ENCODE measurements around the gene MYO9B. TPM values are rescaled to one million over a fixed set of nuclear protein-coding genes. Genes with fewer than 3 reads are reported as not detected.

MYO9B gene
- total and polyA plus RNA-seq, 9 of the 15 experiments (the other 6 are each of a cell fraction or from before 2014, with no cell fraction given), result 2.4 to 77.6 (median 23.0) TPM

DNA sequence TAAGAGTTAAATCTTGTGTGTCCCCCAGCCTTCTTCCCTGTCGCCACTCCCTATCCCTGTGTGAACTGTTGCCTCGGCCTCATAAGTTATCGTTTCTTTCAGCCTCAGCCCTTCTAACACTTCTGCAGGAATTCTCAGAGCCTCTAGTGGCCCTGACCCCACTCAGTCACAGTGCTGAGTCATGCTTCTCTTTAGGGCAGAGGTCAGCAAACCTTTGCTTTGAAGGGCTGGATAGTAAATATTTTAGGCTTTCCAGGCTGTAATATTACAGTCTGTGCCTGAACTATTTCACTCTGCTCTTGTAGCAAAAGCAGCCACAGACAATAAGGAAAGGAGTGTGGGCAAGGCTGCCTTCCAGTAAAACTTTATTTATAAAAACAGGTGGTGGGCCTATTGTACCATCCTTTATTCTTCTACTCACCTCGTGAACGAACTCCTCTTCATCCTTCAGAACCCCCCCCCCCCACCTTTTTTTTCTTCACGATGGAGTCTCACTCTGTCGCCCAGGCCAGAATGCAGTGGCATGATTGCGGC lies 22.1 kb downstream of the MYO9B start:
- in situ Hi-C loops (cut with MboI) (no loop called here), intact Hi-C loops (cut with micrococcal nuclease) (no loop called here)
- DNase-seq (ENCODE audit: extremely low read depth in 1 of 4, low spot score in 3 of 4), result peak; percentile 59 to 83 (median 69)
- H3K27ac ChIP-seq (ENCODE audit: extremely low read depth, low read depth, low read length), result peak overlapping the region; percentile 66
- H3K9me3 ChIP-seq (replicated peaks; ENCODE audit: control insufficient read depth, insufficient read depth, low read depth, low read length), result 0 out of 2 replicates have a peak, but pooled peaks cover 2% of the 10 kb centered on the region
- H4K20me1 ChIP-seq (replicated peaks; ENCODE audit: control insufficient read depth, insufficient read depth, low read length), result no peaks in the 10 kb centered on the region
- BruUV-seq (replicated peaks), result no TSS peak
- WGBS (ENCODE audit: insufficient coverage, low coverage, missing lambda C conversion rate), result 40% methylated on average over 8 of the region's 8 CpGs
- ATAC-seq, result peak; percentile 93
- peak; percentile 95 for FAIRE-seq
- H3K36me3 ChIP-seq (ENCODE audit: control insufficient read depth, insufficient read depth, low read length), result peaks cover 27% of the 10 kb centered on the region; the same call in 2 of the 3 replicates
- no peak overlapping the region for H3K4me3 ChIP-seq
- peaks cover 61% of the 10 kb centered on the region for H3K79me2 ChIP-seq (ENCODE audit: control insufficient read depth, insufficient read depth, low read length)
- POLR2A ChIA-PET, result interaction anchor here (1.3 kb wide), 1 partner anchor 11 kb away, joined by 5 read pairs; no protein-coding TSS in a partner anchor
- H3K27me3 ChIP-seq (ENCODE audit: control insufficient read depth in 2 of 2, insufficient read depth in 2 of 2, low read length in 2 of 2), result no peaks in the 10 kb centered on the region
- peak overlapping the region; percentile 58 for H3K4me2 ChIP-seq (ENCODE audit: insufficient read depth, low read length)
- no peaks in the 10 kb centered on the region for H3K9me1 ChIP-seq (ENCODE audit: control insufficient read depth, insufficient read depth, low read length)
- CTCF ChIA-PET (ENCODE audit: low intra/inter-chr PET ratio), result no interaction called here
- H2AFZ ChIP-seq (ENCODE audit: low read depth, low read length), result peak overlapping the region; percentile 19; the same call in 1 of the 2 replicates
- H3K4me1 ChIP-seq (replicated peaks in 1 of 2; ENCODE audit: control insufficient read depth in 2 of 2, insufficient read depth in 2 of 2, low read length in 2 of 2), result peaks cover 20 to 26% of the 10 kb centered on the region in 2 experiments
- peak overlapping the region in 1 of 2 experiments; percentile 44; a peak in 2 of 4 replicates for H3K9ac ChIP-seq (ENCODE audit: insufficient read depth in 1 of 2, low read depth in 2 of 2, low read length in 2 of 2)
- no peak for TF ChIP-seq TAF1 (IDR thresholded peaks at IDR 0.05; ENCODE audit: control insufficient read depth, extremely low read depth, insufficient read depth, low read length, severe bottlenecking)
- TF ChIP-seq, protein P1, sequence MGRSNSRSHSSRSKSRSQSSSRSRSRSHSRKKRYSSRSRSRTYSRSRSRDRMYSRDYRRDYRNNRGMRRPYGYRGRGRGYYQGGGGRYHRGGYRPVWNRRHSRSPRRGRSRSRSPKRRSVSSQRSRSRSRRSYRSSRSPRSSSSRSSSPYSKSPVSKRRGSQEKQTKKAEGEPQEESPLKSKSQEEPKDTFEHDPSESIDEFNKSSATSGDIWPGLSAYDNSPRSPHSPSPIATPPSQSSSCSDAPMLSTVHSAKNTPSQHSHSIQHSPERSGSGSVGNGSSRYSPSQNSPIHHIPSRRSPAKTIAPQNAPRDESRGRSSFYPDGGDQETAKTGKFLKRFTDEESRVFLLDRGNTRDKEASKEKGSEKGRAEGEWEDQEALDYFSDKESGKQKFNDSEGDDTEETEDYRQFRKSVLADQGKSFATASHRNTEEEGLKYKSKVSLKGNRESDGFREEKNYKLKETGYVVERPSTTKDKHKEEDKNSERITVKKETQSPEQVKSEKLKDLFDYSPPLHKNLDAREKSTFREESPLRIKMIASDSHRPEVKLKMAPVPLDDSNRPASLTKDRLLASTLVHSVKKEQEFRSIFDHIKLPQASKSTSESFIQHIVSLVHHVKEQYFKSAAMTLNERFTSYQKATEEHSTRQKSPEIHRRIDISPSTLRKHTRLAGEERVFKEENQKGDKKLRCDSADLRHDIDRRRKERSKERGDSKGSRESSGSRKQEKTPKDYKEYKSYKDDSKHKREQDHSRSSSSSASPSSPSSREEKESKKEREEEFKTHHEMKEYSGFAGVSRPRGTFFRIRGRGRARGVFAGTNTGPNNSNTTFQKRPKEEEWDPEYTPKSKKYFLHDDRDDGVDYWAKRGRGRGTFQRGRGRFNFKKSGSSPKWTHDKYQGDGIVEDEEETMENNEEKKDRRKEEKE (IDR thresholded peaks at IDR 0.05; ENCODE audit: borderline replicate concordance in 1 of 2, control insufficient read depth in 1 of 2, low read depth in 2 of 2, low read length in 1 of 2), result no peak
- TF ChIP-seq PTRF (tag; IDR thresholded peaks at IDR 0.05), result no peak
- TF ChIP-seq DMBX1 (CRISPR knock-in tag; IDR thresholded peaks at IDR 0.05; ENCODE audit: borderline replicate concordance), result no peak
- no peak for TF ChIP-seq FOXP4 (CRISPR knock-in tag; IDR thresholded peaks at IDR 0.05; ENCODE audit: borderline replicate concordance)
- no peak for TF ChIP-seq SUPT5H (IDR thresholded peaks at IDR 0.05)
- no peak for TF ChIP-seq BCOR (IDR thresholded peaks at IDR 0.05)
- no peak for TF ChIP-seq BRD4 (IDR thresholded peaks at IDR 0.05)
- TF ChIP-seq MCM5 (IDR thresholded peaks at IDR 0.05; ENCODE audit: low read depth), result no peak
- no peak for TF ChIP-seq ZBTB7A (IDR thresholded peaks at IDR 0.05; ENCODE audit: borderline replicate concordance, control insufficient read depth, low read depth, low read length)
- no peak for TF ChIP-seq SP2 (IDR thresholded peaks at IDR 0.05; ENCODE audit: extremely low read depth, low read depth, low read length, poor library complexity, severe bottlenecking)
- TF ChIP-seq SMARCE1 (IDR thresholded peaks at IDR 0.05), result peak; percentile 56; the same call in 1 of the 2 replicates
- peak; percentile 96 for TF ChIP-seq MAFK (IDR thresholded peaks at IDR 0.05; ENCODE audit: low read length)
- no peak for TF ChIP-seq FOXK1 (CRISPR knock-in tag; IDR thresholded peaks at IDR 0.05; ENCODE audit: borderline replicate concordance)
- TF ChIP-seq POLR3G (IDR thresholded peaks at IDR 0.05; ENCODE audit: extremely low read depth, insufficient read length, insufficient replicate concordance), result no peak
- TF ChIP-seq, protein P2, sequence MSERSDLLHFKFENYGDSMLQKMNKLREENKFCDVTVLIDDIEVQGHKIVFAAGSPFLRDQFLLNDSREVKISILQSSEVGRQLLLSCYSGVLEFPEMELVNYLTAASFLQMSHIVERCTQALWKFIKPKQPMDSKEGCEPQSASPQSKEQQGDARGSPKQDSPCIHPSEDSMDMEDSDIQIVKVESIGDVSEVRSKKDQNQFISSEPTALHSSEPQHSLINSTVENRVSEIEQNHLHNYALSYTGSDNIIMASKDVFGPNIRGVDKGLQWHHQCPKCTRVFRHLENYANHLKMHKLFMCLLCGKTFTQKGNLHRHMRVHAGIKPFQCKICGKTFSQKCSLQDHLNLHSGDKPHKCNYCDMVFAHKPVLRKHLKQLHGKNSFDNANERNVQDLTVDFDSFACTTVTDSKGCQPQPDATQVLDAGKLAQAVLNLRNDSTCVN (CRISPR knock-in tag; IDR thresholded peaks at IDR 0.05), result no peak
- no peak for TF ChIP-seq KDM2B (CRISPR knock-in tag; IDR thresholded peaks at IDR 0.05)
